Activated CD4-positive, CD25-positive, alpha-beta regulatory T cell (primary cell): ENCODE measurements around the gene NRAP.

Source experiments
- DNase-seq, 4 experiments: peaks; one replicate each; lab custom pipeline; 2025; lab: John Stamatoyannopoulos, UW

Gene NRAP

GRCh38 chr10:113605268-113605978 is 58.4 kb downstream of the NRAP start:
- DNase-seq: no peak

DNA sequence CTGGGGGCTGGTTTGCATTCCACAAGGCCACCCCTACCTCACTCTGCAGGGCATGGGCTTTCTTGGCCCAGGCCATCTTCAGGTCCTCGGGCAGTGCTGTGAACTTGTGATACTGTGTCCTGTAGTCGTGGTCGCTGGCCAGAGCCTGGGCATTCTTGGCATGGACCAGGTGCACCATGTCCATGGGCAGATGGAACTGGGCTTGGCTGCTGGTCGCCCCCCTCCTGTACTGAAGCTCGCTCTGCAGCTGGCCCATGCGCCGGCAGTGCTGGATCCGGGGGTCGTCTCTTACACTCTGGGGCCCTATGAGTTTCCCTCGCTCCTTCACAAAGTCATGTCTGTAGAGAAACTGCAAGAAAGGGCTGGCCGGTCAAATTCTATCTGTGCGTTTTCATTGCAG is 59.3 kb downstream of the NRAP start:
- DNase-seq: no peak

DNA sequence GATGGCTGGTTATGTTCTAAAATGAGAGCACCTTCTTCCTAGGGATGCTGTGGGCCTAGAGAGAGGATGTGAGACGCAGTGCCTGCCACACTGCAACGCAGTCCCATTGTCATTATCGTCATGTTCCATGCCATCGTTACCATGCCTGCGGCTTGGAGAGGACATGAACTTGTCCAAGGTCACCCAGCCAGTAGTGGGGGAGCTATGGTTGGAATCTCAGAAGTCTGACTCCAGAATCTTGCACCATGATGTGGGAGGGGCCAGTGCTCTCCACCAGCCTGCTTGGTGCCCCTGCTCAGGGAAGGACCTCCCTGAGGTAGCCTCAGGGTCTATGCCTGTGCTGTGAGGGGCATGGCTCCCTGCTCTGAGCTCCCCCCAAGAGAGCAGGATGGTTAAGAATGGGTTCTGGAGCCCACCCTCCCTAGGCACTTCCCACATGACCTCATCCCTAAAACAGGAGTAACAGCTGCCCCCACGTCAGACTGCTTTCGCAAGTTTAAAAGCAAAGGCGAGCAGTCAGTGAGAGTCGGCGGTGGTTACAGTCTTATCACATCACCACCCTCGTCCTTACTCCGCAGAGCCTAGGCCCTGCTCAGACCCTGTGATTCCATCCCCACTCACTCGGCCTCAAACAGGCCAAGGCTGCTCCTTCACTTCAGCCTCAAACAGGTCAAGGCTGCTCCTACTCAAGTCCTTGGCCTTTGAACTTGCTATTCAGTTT is 60.6 kb downstream of the NRAP start:
- no peak for DNase-seq

- DNase-seq: no peak
Measured at GRCh38 chr10:113600569-113600968, 63.3 kb downstream of the NRAP start.

GRCh38 chr10:113594652-113595051 is 69.2 kb downstream of the NRAP start:
- DNase-seq: no peak

GRCh38 chr10:113592380-113592779 is 71.5 kb downstream of the NRAP start:
- no peak for DNase-seq

DNA sequence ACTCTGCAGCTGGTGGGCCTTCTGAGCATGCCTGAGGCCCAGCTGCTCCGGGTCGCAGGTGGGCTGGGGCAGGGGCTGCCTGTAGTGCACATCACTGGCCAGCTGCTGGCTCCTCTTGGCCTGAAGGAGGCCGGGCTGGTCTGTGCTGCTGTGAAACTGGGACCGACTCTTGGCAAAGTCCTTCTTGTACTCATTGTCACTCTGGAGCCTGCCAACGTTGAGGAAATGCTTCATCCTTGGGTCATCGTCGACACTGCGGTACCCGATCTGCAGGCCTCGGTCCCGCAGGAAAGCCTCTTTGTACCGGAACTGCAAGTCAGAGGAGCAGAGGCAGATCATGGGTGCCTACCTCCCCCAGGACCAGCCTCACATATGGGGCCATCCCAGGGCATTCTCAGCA is 73.3 kb downstream of the NRAP start:
- DNase-seq: no peak

DNA sequence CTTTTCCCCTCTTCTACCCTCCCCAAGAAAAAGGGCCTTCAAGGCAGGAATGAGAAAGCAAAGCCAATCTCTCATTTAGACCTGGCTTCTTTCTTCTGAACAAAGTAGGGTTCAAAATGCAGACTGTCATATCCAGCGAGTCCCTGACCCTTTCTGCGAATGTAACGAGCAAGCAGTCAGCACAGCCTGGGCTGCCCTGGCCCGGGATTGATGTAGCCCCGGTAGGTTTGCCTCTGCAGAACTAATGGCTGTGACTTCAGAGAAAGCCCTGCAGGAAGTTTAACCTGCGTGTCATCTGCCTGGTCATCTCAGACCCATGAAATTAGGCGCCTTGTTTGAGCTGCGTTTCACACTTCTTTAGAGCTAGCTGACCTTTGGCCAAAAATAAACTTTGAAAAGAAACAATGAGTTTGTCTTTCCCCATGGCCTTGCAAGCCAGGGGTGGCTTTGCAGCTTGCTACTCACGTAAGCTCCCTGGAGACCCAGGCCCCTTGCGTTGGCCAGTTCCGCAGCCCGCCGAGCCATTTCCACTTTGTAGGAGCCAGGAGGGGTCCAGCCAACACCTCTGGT is 74.6 kb downstream of the NRAP start:
- no peak for DNase-seq

DNA sequence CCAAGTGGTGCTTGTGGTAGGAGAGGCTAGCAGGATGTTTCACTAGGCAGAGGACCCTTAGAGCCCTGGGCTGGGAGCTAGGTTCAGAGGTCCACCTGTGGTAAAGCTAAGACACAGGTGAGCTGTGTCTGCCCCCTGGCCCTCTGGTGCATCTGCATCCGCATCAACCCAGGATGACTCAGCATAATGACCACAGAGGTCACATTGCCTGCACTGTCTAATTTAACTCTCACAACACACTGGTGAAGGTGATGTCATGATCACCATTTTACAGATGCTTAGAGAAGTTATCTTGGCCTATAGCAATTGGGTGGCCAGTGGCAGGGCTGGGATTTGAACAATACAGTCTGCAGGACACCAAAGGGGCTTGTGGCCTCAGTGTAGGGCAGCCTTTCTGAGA is 77.9 kb downstream of the NRAP start:
- DNase-seq: no peak

DNA sequence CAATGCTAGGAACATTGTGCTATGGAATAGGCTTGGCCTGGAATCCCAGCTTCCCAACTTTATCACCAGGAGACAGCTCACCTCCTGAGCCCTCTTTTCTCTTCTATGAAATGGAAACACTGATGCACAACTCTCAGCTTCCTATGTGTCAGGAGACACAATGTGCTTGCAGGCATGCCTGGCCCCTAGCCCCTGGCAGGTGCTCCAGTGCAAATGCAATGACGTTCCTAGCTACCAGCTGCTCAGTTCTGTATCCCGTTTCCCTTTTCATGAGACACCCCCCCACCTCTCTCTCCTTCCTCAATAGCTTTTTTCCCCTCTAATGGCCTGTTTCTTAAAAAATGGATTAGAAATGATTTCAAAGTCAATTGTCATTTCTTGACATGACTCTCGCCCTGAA is 80.3 kb downstream of the NRAP start:
- DNase-seq: no peak

- DNase-seq: no peak
Measured at GRCh38 chr10:113581092-113581491, 82.7 kb downstream of the NRAP start.

GRCh38 chr10:113578773-113579172 is 85.1 kb downstream of the NRAP start:
- no peak for DNase-seq

GRCh38 chr10:113576852-113577251 is 87.0 kb downstream of the NRAP start:
- no peak for DNase-seq

GRCh38 chr10:113573368-113573767 is 90.5 kb downstream of the NRAP start:
- DNase-seq: no peak

DNA sequence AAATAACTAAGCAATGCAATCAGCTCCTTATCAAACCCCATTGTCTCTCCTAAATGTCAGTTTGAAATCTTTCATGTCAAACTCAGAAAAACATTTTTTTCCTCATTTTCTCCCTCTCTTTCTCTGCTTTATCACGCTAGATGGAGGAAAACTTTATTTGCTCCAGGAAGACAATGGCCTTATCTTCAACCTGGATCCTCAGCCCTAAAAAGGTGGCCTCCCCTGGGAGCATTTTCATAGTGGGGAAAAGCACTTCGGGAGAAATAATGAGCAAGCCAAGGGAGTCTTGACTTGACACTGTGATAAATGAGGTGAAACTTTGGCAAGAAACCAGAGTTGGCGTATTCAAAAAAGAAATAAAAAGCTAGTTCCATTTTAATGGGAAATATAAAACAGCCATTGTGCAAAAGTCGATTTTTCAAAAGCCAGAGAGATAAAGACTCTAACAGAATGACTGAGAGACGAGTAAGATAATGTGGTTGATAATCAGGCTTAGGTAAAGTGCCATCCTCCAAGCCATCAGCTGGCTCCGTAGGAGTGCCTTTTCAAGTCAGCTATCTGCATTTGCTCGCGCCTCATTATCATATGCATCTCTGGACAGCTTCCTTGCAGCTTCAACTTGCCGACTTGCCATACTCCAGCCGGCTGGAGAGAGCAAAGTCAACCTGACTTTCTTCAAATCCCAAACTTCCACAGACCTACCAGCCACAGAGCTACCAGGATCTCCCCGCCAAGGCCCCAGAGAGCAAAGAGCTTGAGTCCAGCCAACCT is 91.1 kb downstream of the NRAP start:
- DNase-seq: no peak

- DNase-seq: no peak
Measured at GRCh38 chr10:113569576-113569975, 94.3 kb downstream of the NRAP start.

- DNase-seq: no peak
Measured at GRCh38 chr10:113566888-113567287, 97.0 kb downstream of the NRAP start.

- no peak for DNase-seq
Measured at GRCh38 chr10:113565364-113565763, 98.5 kb downstream of the NRAP start.

DNA sequence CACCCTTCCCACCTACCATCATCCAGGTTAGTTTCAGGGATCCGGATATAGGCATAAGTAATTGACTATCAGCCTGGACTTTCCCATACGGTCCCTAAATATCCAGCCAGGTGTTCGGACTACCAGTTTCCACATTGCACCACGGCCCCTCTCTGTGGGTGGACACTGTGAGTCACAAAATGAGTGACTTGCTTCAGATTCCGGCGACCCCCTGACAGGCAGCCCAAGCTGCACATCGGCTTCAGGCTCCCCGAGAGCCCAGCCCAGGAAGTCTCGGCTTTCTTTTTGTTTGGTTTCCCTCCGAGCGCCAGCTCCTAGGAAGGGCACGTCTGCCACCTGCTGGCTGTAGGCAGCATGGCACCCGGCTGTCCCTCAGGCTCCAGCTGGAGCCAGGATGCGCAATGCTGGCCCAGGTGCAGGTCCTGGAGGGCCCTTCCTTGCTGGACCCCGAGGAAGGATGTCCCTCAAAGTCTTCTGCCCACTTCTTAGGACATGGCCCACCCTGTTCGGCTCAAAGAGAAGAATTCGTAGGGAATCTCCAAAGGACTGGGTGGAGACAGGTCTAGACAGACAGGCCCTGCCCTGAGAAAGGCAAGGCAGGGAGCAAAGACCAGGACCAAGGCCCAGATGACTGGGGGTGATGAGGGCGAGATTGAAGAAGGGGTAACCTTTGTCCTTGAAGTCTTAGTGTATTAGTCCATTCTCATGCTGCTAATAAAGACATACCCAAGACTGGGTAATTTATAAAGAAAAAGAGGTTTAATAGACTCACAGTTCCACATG is 100.3 kb downstream of the NRAP start:
- peak; percentile 14 to 41 (median 31) for DNase-seq

- DNase-seq: no peak
Measured at GRCh38 chr10:113562704-113563103, 101.1 kb downstream of the NRAP start.

DNA sequence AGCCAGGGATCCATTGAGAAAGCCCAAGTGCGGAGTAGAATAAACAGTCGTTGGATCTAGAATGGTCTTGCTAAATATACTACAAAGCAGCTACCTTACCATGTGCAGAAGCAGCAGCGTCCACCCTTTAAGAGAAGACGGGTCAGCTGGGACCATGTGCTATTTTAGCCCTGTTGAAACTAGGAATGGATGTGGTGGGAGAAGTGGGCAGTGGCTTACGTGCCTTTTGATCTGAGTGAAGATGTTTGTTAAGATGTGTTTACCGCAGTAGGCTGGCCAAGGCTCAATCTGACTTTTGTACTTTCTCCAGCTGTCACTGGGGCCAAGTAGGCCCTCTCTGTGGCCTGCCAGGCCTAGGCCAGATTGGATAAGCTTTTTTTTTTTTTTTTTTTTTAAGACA is 101.8 kb downstream of the NRAP start:
- DNase-seq: no peak

DNA sequence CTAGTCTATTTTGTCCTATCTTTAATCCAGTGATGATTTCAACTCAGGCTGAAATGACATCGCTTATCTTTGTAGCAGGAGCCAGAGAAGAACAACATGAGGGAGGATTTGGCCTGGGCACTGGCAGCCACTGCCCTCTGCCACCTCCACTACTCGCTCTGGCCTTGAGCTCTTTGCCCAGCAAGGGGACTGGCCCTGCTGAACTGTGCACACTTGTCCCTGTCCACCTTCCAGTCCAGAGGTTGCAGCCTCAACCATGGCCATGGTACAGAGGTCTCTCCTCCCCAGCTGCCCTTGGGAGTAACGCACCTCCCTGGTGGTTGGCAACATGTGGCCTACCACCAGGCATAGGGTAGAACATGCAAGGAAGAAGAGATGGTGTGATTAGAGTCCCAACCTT is 102.6 kb downstream of the NRAP start:
- no peak for DNase-seq
